ENCODE measurements around the gene FCHO1. TPM values are rescaled to one million over a fixed set of nuclear protein-coding genes. Genes with fewer than 3 reads are reported as not detected.

The FCHO1 gene
- total and polyA plus RNA-seq, 3 donors from 2014 or later: 9.8 to 15.6 (median 12.8) TPM

GRCh38 chr19:17725422-17726078 lies 25.7 kb upstream of the FCHO1 start:
- DNase-seq: no peak
- Histone ChIP-seq H3K27ac (no peak overlapping the region), H3K27me3 (no peaks in the 10 kb centered on the region), H3K4me1 (peaks cover 28% of the 10 kb centered on the region), H3K36me3 (ENCODE audit: low read depth, missing control alignments) (no peaks in the 10 kb centered on the region), H3K9me3 (no peaks in the 10 kb centered on the region), H3K4me3 (no peak overlapping the region)
- TF ChIP-seq POLR2A (IDR thresholded peaks at IDR 0.05) (no peak), CTCF (IDR thresholded peaks at IDR 0.05) (no peak)
- 80 to 82% methylated on average over 8 to 21 of the region's 21 CpGs for WGBS, 2 donors
- intact Hi-C loops (cut with DNase I; ENCODE audit: low total_unique reads): no loop called here

- DNase-seq: no peak
- TF ChIP-seq CTCF (IDR thresholded peaks at IDR 0.05) (no peak), POLR2A (IDR thresholded peaks at IDR 0.05) (no peak)
- Histone ChIP-seq H3K36me3 (ENCODE audit: low read depth, missing control alignments) (no peaks in the 10 kb centered on the region), H3K27me3 (no peaks in the 10 kb centered on the region), H3K27ac (peak overlapping the region in 1 of 2 donors; percentile 30), H3K4me3 (peak overlapping the region in 1 of 2 donors; percentile 26), H3K9me3 (no peaks in the 10 kb centered on the region), H3K4me1 (peaks cover 21% of the 10 kb centered on the region)
- WGBS, 2 donors: 65 to 66% methylated on average over 37 to 55 of the region's 59 CpGs
- intact Hi-C loops (cut with DNase I; ENCODE audit: low total_unique reads): no loop called here
Observed at GRCh38 chr19:17726136-17726741, 25.0 kb upstream of the FCHO1 start.

- WGBS, 2 donors: 46 to 56% methylated on average over 8 to 56 of the region's 62 CpGs
- intact Hi-C loops (cut with DNase I; ENCODE audit: low total_unique reads): no loop called here
- Histone ChIP-seq H3K4me3 (peak overlapping the region in 1 of 2 donors; percentile 26), H3K27me3 (no peaks in the 10 kb centered on the region), H3K27ac (peak overlapping the region; percentile 30 to 44), H3K4me1 (peaks cover 15% of the 10 kb centered on the region), H3K36me3 (ENCODE audit: low read depth, missing control alignments) (no peaks in the 10 kb centered on the region), H3K9me3 (no peaks in the 10 kb centered on the region)
- no peak for DNase-seq
- TF ChIP-seq CTCF (IDR thresholded peaks at IDR 0.05) (no peak), POLR2A (IDR thresholded peaks at IDR 0.05) (no peak)
Observed at GRCh38 chr19:17726964-17727773, 24.1 kb upstream of the FCHO1 start.

GRCh38 chr19:17727843-17728242 lies 23.4 kb upstream of the FCHO1 start:
- intact Hi-C loops (cut with DNase I; ENCODE audit: low total_unique reads): no loop called here
- H3K27me3 ChIP-seq: no peaks in the 10 kb centered on the region
- DNase-seq: no peak
- H3K9me3 ChIP-seq: no peaks in the 10 kb centered on the region
- no peak for TF ChIP-seq CTCF (IDR thresholded peaks at IDR 0.05)
- no peak for TF ChIP-seq POLR2A (IDR thresholded peaks at IDR 0.05)
- peaks cover 15% of the 10 kb centered on the region for H3K4me1 ChIP-seq
- no peak overlapping the region for H3K4me3 ChIP-seq
- peak overlapping the region in 1 of 2 donors; percentile 44 for H3K27ac ChIP-seq
- 75 to 88% methylated on average over 15 to 19 of the region's 19 CpGs for WGBS, 2 donors
- no peaks in the 10 kb centered on the region for H3K36me3 ChIP-seq (ENCODE audit: low read depth, missing control alignments)

All from testis (tissue), 3 donors.